Stimulated activated CD4-positive, alpha-beta T cell treated with anti-CD3 and anti-CD28 coated beads, Interleukin-2, amount 100 ng/mL, for 4 hours (primary cell): Measurements from ENCODE around the gene TP53AIP1.

Experiments
- DNase-seq: peaks from one replicate; pipeline ENCODE4 v3.0.0-alpha.2; 2020; ENCODE audit warnings: low read depth

TP53AIP1 gene, protein sequence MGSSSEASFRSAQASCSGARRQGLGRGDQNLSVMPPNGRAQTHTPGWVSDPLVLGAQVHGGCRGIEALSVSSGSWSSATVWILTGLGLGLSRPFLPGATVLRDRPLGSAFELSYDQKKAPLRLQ

DNA sequence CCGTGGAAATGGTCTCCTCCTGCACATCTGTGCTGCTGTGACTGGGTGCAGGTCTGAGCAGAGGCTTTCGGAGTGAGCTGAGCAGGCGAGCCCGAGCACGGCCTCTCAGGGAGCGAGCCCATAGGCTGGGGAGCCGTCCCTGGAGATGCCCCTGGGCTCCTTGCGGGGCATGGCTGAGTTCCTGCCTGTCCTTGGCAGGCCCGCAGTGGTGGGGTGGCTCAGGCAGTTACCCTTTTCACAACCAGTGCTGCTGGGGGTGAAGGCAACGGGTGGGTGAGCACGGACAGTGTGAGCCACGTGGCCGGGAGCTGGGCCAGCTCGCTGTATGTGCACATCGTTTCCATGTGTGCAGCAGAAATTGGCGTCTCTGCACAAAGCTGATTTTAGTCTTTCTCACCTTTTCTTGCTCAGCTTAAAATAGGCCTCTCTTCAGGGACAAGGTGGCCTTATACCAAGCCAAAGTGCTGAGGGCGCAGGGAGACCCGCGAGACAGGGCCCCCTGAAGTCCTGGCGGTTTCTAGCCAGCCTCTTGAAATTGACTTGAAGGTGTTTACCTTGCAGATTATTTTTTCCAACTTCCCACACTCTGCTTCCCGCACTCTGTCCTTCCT is at the start of gene TP53AIP1:
TP53AIP1 (minus strand) TSS at position 55 of the 611 bp plus-strand sequence. CDS start 5,053 bp downstream, outside the sequence.
- DNase-seq, result no peak

DNA sequence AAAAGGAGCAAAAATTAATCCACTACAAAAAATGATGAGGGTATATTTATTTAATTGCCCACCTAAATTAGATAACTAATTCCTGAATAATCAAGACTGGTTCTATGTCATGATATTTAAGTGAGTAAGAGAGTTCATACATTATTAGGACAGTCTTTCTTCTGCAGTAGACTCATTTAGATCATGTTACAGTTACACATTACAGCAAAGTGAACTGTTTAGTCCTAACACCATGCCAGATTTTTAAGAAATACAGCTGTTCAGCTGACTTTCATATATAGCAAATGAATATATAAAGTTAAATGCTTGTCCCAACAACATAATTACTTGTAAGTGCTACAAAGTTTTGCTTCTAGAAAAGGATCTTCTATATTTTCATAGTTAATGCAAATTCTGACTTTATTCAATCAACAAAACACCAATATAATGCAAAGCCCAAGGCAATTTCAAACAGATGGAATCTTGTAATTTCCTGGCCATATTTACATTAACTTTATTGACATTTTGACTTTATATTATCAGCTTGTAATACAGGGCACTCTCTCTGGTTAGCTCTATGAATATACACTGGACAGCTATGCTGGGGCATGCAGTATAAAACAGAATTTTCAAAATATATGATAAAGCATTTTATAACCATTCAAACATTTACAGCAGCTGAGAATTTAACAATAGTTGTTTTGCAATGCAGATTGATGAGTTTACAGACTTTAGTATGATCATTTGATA is 45.7 kb upstream of the TP53AIP1 start:
- DNase-seq, result no peak

DNA sequence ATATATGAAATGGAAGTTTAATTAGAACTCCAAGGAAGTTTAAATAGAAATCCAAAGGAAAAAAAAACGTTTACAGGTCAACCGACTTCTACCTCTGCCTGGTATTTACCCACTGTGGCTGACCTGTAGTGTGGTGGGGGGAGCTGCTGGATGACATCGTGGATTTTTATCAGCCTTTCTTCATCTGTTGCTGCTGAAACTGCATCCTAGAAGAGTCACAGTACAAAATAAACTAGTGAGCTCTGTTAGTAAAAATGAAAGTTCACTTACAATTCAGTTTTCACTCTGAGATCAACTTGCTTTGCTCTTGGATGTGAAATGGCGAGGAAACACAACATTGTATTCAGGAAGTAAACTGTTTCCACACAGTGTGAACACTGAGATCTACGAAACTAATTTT is 43.2 kb upstream of the TP53AIP1 start:
- no peak for DNase-seq

DNA sequence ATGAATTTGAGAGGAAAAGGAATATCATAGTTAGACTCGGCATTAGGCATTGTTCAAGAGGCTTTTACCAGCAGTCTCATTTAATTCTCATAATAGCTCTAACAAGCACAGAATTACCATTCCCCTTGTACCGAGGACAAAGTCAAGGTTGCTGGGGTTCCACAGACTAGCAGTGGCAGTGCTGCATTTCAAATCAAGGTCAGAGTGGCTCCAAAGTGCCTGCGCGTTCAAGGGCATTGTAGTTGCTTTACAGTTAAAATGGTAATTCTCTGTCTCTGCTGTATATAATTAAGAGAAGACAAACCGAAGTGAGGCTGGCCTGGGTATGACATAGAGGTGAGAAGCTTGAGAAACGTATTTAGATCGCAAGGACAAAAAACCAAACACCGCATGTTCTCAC is 40.4 kb upstream of the TP53AIP1 start:
- DNase-seq, result no peak

DNA sequence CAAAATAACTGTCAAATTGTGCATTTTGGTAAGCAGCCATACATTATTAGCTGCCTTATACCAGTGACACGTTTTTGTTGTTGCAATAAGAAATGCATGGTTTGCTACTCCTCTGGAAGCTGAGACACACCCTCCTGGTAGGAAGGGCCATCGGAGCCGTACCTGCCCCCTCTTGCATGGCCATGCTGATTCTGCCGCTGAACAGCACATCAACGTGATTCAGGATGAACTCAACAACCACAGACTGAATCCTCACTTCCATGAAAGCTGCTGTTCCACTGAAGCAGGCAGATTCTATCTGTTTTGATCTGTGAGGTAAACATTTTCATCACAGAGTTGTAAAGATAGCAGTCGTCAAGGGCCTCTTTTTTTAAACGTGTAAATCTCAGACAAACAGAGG is 38.6 kb upstream of the TP53AIP1 start:
- no peak for DNase-seq

DNA sequence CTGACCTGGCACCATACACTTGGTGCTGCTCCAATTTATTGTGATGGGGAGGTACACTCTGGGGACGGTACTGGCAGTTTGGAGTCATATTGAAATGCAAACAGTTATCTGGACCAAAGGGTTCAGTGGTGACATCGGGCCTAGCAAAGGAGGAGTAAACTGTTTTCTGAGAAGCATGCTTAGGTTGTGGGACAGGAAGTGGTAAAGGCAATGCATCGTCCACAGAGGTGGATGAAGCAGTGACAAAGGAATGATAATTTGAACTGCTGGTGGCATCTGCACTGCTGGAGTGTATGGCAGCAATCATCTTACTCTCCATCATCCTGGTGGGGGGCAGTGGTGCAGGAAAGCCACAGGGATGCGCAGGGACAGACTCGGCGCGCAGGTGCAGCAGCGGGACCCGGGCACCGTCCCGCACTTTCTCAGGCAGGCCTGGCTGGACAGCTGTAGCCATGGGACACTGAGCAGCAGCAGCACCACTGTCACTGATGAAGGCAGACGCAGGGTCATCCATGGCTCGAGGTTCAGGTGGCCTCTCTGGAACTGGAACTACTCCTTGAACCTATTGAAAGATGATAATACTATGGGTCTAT is 28.0 kb upstream of the TP53AIP1 start:
- DNase-seq, result no peak

DNA sequence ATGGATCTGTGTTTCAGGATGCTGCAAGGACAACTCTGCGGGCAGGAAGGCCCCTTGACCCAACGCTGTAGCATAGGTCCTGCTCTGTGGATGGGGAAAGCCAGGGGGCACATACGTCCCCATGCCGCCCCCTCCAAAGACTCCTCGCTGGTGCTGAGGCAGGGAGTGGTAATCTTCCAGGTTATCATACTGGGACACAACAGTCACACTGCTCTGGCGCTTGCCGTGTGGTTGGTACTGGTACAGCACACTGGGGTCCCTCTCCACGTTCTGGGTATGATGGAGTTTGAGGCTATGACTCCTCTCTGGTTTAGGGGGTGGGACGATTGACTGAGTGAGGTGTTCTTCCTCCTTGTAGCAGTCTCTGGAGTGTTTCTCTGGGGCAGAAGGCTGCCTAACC is 26.2 kb upstream of the TP53AIP1 start:
- no peak for DNase-seq

DNA sequence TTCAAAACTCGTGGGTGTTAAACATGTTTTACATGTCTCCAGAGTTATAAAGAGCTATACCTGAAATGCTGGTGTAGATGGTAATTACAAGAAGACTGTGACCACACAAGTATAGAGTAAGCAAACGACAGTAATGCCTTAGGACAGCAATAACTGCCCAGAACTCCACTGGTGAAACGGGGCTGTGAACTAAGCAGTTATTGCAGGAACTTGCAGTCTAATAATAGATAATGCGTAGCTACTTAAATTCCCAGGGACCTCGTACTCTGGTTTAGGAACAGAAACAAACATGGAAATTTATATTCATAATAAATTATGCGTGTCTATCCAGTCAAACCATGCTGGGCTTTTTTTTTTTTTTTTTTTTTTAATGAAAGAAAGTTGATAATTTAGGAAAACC is 24.9 kb upstream of the TP53AIP1 start:
- DNase-seq, result no peak

DNA sequence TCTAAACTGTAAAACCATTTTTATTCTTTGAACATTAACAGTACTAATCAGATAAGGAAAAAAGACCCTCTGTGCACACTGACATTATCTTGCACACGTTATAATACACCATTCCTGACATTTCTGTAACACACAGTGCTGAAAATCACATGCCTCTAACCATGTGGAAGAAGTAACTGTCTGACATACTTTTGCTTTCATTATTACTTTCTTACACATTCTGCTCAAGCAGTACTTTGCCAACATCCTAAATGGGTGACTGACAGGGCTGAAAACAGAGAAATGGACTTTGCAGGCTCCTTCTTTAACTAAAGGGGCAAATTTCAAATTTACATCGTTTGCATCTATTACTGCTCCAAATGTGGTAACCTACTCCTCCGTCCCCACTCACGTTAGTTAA is 22.8 kb upstream of the TP53AIP1 start:
- no peak for DNase-seq

DNA sequence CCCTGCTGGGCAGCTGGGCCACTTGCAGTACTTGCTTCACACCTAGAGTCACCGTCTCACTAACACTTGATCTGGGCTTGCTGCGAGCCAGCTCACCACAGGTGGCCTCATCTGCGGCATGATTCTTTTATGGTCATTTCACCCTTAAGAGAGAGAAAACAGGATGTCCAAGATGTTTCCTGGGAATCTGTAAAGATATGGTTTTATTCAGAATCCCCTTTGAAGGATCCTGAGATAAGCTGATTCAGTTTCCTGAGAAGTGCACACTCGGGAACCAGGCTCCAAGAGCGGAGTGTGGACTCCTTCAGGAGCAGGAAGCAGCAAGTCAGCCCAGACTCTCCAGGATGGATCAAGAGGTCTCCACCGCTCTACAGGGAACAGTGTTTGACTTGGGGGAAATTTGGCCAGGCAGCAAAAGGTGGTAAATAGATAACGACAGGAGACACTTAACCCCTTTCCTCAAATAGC is 21.8 kb upstream of the TP53AIP1 start:
- no peak for DNase-seq

DNA sequence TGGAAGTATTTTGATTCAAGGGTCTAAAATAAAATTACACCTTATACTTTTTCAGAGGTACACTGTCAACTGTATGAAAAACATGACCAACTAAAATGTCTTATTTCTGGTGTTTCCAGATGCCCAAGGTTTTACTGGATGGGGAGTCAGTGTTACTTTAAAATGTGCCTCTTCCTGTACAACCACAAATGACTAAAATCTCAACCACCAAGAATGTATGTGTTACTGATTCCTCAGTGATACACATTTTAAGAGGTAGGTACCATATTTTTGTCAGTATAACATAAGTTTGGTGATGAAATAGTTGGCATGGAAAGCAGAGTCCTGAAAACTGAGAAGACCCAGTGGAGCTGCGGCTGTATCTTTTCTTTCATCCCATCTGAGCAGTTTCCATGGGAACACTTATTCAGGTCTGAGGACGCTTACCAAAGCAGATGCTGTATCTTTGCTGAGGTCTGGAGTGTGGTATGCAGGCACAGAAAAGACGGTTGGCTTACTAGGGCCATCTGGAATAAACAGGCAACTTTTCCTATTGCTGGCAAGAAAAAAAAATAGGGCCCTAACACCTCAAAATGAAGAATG is 21.2 kb upstream of the TP53AIP1 start:
- DNase-seq, result no peak

DNA sequence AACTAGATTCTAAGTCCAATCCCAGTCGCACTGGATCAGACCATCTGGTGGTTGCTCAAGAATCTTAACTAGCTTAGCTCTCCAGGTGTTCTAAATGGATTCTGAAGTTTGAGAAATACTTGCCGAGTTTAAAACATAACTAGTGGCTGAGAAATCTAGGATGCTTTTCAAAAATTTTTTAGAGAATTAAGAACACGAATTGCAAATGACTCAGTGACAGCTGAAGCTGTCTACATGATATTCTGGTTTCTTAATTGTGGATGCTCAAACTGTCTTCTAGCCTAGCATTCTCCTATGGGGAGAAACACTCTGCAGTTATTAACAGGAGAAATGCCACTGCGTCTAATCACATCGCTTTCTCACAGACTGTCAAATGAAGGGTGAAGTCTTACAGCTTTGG is 20.2 kb upstream of the TP53AIP1 start:
- no peak for DNase-seq

DNA sequence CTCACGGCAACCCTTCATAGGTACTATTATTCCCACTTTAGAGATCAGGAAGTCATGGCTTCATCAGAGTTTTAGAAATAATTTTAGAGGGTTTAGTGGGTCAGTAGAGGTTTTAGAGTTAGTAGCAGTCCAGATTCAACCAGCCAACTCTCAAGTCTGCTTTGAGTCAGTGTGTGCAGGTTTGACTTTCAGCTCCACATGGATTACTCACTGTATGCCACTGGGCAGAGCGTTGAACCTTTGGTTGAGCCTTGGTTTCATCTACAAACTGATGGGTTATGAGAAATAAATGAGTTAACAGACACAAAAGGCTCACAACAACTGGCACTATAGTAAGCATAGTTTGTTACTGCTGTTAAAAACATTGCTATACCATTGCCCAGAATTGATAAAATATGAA is 19.0 kb upstream of the TP53AIP1 start:
- no peak for DNase-seq

DNA sequence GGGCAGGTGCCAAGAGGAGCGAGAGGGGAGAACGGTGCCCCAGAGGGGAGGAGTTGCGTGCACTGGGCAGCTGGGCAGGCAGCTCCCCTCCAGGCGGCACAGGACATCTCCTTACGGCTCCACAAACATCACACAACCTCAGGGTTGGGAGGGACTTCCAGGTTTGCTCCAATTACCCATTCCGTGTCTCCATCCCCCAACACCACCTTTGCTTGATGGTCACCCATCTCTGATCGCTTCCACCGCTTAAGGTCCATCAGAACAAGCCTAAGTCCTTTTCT is 14.5 kb upstream of the TP53AIP1 start:
- DNase-seq, result no peak

DNA sequence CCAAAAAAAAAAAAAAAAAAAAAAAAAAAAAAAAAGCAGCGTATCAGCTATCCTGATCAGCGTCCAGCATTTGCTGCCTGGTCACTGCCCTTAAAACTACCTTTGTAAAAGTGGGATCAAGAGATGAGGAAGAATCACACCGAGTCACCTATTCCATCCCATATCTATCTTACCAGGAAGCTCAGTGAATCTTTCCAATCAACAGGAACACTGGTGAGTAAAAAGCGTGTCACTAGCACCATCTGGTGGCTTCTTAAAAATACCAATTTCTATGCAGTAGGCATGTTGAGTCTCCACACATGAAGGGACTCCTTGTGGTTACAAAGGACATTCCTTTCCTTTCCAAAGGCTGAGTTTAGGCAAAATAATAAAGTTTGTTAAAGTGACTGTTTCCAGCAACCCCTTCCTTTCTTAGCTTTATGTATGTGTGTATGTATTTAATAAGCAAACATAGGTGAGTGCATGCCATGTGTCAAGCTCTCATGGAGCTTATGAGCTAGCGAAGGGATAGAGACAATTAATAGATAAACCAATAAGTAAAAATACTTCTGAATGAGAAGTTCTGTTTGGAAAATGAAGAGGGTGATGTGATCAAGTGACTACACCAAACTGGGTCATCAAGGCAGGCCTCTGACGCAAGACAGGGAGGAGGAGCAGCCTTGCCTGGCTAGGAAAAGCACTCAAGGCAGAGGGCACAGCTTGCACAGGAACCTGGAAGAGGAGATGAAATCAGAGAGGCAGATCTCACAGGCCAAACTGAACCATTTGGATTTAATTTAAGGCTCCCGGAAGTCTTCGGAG is 13.9 kb upstream of the TP53AIP1 start:
- DNase-seq, result no peak

DNA sequence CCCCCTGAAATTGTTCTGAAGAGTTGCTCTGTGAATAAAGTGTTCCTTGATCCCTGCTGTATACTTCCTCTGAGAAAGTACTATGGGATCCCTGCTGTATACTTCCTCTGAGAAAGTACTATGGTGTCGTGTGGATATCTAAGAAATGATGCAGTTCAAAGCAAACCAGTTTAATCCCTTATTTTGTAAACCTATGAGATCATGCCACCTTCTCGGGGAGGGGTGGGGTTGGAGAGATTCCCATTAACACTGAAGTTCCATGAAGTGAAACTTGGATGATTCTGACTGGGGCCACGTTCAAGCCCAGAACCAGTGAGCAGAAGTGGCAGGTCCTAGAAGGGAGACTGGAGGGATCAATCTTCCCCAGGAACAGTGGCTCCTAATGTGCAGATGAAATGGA is 13.0 kb upstream of the TP53AIP1 start:
- DNase-seq, result no peak

DNA sequence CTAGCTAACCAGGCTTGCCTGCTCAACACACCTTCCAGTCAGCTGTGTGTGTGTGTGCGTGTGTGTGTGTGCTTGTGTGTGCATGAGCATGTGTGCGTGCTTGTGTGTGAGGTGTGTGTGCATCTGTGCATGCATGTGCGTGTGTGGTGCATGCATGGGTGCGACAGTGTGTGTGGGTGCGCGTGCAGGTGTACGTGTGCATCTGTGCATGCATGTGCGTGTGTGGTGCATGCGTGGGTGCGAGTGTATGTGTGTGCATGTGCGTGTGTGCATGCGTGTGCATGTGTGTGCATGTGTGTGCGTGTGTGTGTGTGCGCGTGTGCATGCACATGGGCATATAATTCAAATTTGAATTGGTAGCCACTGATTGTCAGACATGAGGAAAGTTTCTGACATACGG is 10.5 kb upstream of the TP53AIP1 start:
- DNase-seq, result no peak

DNA sequence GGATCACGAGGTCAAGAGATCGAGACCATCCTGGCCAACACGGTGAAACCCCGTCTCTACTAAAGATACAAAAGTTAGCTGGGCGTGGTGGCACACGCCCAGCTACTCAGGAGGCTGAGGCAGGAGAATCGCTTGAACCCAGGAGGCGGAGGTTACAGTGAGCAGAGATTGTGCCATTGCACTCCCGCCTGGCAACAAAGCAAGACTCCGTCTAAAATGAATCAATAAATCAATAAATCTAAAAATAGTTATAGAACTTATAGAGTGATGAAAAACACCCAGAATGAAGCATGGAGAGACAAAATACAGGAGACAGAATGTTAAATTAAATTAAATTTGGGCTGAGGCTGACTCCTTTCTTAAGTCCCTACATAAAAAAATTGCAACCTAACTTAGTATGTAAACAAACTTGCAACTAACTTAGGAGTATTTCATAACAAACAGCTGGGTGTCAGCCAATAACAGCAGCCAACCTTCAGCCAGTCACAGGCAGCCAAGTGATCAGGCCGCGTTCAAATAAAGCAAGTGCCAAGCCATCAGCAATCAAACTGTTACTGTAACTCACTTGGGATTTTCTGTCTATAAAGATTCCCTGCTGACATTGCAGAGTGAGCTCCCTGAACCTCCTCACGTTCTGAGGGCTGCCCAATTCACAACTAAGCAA is 7.3 kb upstream of the TP53AIP1 start:
- DNase-seq, result no peak

DNA sequence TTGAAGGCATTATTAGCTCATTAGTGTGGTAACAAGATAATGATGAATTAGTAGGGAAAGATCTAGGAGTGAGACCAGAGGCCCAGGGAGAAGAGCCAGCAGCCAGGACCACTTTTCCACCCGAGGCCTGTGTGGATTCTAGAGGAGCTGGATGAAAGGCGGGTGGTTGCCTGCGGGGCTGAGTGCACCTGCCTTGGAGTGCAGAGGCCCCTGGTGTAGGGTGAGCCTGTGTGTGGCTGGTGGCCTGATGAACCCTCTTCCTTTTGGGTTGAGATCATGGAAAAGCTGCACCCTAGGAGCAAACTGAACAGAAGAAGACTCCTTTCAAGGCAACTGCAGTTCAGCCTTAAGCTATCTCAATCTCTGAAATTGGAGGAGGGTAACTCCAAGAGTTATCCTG is 5.9 kb upstream of the TP53AIP1 start:
- no peak for DNase-seq

DNA sequence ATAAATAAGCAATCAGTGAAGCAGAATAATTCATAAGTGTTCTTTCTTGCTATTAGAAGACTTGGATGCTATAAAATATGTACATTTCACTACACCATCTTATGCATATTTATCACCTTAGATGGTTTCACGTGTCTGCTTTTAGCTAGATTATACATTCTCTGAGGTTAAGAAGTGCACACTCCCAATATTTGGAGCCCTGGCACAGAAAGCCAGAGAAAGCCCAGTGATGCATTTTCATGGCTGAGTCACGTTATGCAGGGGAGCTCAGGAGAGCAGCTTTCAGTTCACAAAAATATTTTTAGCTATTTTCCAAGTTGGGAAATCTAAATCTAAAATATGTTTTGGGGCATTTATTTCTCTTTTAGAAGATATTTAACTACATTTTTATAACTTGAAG is 5.1 kb upstream of the TP53AIP1 start:
- DNase-seq, result no peak

DNA sequence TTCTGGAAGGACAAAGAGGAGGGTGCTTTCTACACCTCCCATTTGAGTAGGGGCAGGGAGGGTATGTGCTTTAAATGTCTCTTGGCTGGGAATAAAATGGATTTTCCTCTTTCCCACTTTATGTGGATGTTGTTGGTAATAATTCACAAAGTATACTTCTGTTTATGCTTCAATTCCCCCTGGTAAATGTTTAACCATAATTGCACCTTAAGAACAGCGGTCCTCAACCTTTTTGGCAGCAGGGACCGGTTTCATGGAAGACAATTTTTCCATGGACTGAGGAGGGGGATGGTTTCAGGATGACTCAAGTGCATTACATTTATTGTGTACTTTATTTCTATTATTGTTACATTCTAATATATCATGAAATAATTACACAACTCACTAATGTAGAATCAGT is 4.0 kb upstream of the TP53AIP1 start:
- no peak for DNase-seq
